AG09319 (cell line): Measurements from ENCODE around the gene NRP2.

Experiments used
- DNase-seq: peaks from one replicate; pipeline ENCODE4 v3.0.0-alpha.2; 2010; ENCODE audit warnings: low read depth; ENCODE audit errors: extremely low read depth
- CTCF ChIP-seq: IDR thresholded peaks from 2 replicates; pipeline ENCODE4 v1.5.1; 2011; ENCODE audit warnings: low read depth, mild to moderate bottlenecking, inconsistent platforms, low read length, moderate library complexity

The NRP2 gene

GRCh38 chr2:205734436-205735037 is 52.2 kb downstream of the NRP2 start:
- peak; percentile 25 for DNase-seq
- TF ChIP-seq CTCF, result no peak

DNA sequence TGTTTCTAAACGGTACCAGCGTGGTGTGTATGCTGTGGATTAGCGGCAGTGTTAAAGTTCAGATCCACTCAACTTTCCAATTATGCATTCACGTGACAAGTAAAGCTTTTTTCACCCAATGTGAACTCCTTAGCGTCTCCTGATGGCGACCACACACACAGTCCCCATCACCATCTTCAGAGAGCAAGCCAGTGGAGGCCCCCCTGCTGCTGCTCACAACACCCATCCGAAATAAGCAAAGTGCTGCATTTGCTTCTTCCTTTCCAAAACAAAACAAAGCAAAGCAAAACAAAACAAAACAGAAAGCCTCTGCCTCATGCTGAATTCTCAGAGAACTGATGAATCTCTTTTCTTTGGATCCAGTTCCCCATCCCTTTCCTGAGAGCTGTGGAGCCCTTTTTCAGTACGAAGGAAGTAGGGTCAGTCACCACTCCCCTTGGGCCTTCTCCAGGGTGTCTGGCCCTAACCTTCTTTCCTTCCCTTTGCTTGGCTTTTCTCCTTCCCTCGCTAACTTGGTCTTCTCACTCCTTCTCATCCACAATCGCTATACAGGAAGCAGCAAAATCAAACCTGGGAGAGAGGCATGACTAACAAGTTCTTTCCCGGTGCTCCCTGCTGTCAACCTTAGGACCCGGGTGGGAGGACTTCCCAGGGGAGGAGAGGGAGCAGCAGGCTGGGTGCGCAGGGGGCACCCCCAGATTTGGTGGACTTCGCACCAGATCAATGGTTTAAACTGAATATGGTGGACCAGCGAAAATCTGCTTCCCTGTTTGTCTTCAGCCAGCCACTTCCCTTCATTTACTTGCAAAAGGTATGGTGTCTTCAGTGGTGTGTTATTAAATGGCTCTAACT is 56.0 kb downstream of the NRP2 start:
- no peak for DNase-seq
- TF ChIP-seq CTCF, result no peak

- no peak for DNase-seq
- no peak for TF ChIP-seq CTCF
These were observed 57.3 kb downstream of the NRP2 start for GRCh38 chr2:205739620-205740019.

DNA sequence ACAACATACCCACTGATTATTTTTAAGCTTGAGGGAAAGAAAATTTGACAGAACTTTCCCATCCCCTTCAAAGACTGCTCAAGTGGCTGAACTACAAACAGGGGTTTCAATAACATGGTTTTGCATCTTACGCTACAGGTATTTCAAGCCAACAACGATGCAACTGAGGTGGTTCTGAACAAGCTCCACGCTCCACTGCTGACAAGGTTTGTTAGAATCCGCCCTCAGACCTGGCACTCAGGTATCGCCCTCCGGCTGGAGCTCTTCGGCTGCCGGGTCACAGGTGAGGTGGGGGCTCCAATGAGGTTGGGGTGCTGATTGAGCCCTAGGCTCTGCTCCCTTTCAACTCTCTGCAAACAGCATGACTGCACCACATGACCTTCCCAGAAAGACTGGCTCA is 58.1 kb downstream of the NRP2 start:
- no peak for DNase-seq
- no peak for TF ChIP-seq CTCF

DNA sequence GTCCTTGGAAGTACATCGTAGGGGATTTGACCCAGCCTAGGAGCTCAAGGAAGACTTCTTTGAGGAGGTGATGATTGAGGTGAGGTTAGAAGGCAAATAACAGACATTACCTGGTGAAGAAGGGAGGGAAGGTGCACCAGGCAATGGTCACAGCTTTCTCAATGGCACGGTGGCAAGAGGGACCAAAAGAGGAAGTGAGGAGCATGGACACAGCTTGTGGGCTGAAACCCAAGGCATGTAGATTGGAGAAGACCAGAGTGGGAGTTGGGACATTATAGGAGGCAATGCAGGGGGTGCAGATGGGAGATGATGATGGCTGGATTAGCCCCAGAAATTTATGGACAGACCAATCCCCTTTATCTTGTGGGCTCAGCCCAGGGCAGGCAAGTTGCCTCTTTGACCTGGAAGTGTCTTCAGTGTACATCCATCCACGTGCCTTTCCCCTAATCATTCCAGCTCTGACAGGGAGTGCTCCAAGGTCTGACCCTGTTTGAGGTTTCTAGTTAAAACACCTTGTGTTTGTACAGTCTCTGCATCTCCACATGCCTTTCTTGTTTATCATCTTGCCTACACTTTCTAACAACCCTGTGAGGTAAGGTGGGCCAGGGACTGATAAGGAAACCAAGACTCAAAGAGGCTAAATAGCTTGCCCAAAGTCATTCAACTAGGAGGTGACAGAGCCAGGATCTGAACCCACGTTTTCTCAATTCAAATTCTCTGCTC is 59.1 kb downstream of the NRP2 start:
- no peak for TF ChIP-seq CTCF

GRCh38 chr2:205743137-205743536 is 60.8 kb downstream of the NRP2 start:
- TF ChIP-seq CTCF, result no peak
- no peak for DNase-seq

More for the DNA sequence above, 59.1 kb downstream of the NRP2 start:
- DNase-seq, result no peak
